Activated CD4-positive, alpha-beta T cell treated with anti-CD3 and anti-CD28 coated beads, Interleukin-2, amount 50 U/mL, for 48 hours (primary cell): Measurements from ENCODE around the gene PYCR2.

Experiments used
- DNase-seq, 2 experiments: peaks; one replicate each; pipeline ENCODE4 v3.0.0-alpha.2; 2020

Gene PYCR2

GRCh38 chr1:225873281-225873850 lies 50.7 kb downstream of the PYCR2 start:
- DNase-seq: no peak

DNA sequence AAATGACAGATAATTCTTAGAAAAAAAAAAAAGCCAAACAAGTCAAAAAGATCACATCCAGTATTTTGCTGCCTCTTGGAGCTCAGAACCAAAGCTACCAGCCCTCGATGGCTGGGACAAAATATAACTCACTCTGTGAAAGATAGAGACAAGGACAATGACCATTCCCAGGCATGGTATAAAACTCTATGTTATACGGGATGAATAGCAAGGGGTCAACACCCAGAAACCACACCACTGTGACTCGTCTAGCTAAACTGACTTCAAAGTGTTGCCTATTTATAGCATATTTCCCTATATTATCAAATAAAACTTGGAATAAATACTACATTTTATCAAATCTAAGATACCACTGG lies 52.0 kb downstream of the PYCR2 start:
- no peak for DNase-seq

GRCh38 chr1:225871359-225872074 lies 52.5 kb downstream of the PYCR2 start:
- no peak for DNase-seq

GRCh38 chr1:225870911-225871310 lies 53.1 kb downstream of the PYCR2 start:
- no peak for DNase-seq
